BJ (cell line): ENCODE measurements around the gene SRF. TPM values are rescaled to one million over a fixed set of nuclear protein-coding genes. Genes with fewer than 3 reads are reported as not detected.

Experiments used
- CTCF ChIA-PET: fragments of 350-600 bp; formaldehyde crosslinking; extraction: SDS; loops from one replicate; lab custom pipeline; 2021; ENCODE audit warnings: antibody characterized with exemption, inconsistent platforms; lab: Yijun Ruan, JAX
- POLR2A ChIA-PET: fragments of 300-600 bp; sonication (Branson Sonifier 250); formaldehyde crosslinking; extraction: SDS; loops from one replicate; lab custom pipeline; 2021; ENCODE audit warnings: antibody characterized with exemption; lab: Charles Lee
- DNase-seq: peaks from one replicate; pipeline ENCODE4 v3.0.0-alpha.2; 2011; ENCODE audit warnings: low read depth
- H3K27me3 ChIP-seq: 2 replicates; pipeline ENCODE4 v1.6.0; 2011; ENCODE audit warnings: low read length; ENCODE audit not compliant: control insufficient read depth, insufficient read depth
- H3K36me3 ChIP-seq: 2 replicates; pipeline ENCODE4 v1.5.1; 2011; ENCODE audit warnings: low read length; ENCODE audit not compliant: control insufficient read depth, insufficient read depth
- H3K4me3 ChIP-seq: 2 replicates; pipeline ENCODE4 v1.5.1; 2011; ENCODE audit warnings: low read depth, mild to moderate bottlenecking, control low read depth, low read length
- polyA plus RNA-seq: library from polyadenylated mRNA; depleted of rRNA; stranded (reverse); fragments of >200 nt; gene quantifications from 2 replicates; pipeline ENCODE4 v1.2.3, GENCODE V29; 2011
- TF ChIP-seq, protein P1 (sequence below): IDR thresholded peaks from 2 replicates; pipeline ENCODE4 v1.5.1; 2011; ENCODE audit warnings: low read depth, mild to moderate bottlenecking, control low read depth, inconsistent platforms, low read length, moderate library complexity; ENCODE audit not compliant: insufficient read depth

SRF gene
- polyA plus RNA-seq, 1 experiment: 50.5 TPM

DNA sequence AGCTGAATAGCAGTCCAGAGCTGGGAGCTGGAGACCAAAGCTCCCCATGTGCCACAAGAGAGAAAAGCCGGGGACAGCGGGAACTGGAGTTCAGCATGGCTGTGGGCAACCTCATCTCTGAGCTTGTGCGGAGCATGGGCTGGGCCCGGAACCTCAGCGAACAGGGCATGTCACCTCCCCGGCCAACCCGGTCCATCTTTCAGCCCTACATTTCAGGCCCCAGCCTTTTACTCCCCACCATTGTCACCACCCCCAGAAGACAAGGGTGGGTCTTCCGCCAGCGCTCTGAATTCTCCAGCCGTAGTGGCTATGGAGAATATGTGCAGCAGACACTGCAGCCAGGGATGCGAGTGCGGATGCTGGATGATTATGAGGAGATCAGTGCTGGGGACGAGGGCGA, 14.9 kb downstream of the SRF start:
- H3K4me3 ChIP-seq: no peak overlapping the region
- H3K36me3 ChIP-seq: peaks cover 15% of the 10 kb centered on the region
- TF ChIP-seq, protein P1, sequence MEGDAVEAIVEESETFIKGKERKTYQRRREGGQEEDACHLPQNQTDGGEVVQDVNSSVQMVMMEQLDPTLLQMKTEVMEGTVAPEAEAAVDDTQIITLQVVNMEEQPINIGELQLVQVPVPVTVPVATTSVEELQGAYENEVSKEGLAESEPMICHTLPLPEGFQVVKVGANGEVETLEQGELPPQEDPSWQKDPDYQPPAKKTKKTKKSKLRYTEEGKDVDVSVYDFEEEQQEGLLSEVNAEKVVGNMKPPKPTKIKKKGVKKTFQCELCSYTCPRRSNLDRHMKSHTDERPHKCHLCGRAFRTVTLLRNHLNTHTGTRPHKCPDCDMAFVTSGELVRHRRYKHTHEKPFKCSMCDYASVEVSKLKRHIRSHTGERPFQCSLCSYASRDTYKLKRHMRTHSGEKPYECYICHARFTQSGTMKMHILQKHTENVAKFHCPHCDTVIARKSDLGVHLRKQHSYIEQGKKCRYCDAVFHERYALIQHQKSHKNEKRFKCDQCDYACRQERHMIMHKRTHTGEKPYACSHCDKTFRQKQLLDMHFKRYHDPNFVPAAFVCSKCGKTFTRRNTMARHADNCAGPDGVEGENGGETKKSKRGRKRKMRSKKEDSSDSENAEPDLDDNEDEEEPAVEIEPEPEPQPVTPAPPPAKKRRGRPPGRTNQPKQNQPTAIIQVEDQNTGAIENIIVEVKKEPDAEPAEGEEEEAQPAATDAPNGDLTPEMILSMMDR: no peak
- DNase-seq: no peak
- POLR2A ChIA-PET: no interaction called here
- H3K27me3 ChIP-seq: no peaks in the 10 kb centered on the region
- CTCF ChIA-PET: no interaction called here

DNA sequence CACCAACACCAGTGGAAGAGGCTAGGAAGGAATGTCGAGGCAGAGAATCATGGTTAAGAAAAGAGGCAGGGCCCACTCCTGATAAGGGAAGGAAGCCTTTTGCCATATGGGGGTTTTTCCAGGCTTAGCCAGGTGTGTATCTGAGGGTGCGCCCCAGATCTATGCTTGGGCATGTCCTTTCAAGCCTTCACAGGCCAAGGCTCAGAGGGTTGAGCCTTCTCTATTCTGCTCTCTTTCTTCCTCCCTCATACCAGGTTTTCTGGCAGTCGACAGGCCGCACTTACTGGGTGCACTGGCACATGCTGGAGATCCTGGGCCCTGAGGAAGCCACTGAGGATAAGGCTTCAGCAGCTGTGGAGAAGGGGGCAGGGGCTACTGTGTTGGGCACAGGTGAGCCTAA, 15.6 kb downstream of the SRF start:
- no peak overlapping the region for H3K4me3 ChIP-seq
- peaks cover 15% of the 10 kb centered on the region for H3K36me3 ChIP-seq
- DNase-seq: no peak
- ChIA-PET CTCF (no interaction called here), POLR2A (no interaction called here)
- TF ChIP-seq, protein P1: no peak
- H3K27me3 ChIP-seq: no peaks in the 10 kb centered on the region

DNA sequence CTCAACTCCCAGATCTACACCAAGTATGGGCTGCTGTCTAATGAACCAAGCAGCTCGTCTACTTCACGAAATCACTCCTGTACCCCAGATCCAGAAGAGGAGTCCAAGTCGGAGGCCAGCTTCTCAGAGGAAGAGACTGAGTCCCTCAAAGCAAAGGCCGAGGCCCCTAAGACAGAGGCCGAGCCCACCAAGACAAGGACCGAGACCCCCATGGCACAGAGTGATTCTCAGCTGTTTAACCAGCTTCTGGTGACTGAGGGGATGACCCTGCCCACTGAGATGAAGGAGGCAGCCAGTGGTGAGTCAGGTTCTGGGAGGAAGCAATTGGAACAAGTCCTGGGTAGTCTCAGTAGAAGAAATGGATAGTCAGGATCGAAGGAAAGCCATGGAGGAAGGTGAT, 16.8 kb downstream of the SRF start:
- Histone ChIP-seq H3K4me3 (no peak overlapping the region), H3K36me3 (peaks cover 18% of the 10 kb centered on the region), H3K27me3 (no peaks in the 10 kb centered on the region)
- POLR2A ChIA-PET: no interaction called here
- TF ChIP-seq, protein P1: no peak
- CTCF ChIA-PET: interaction anchor here (1.4 kb wide), 1 partner anchor 10 kb away, joined by 5 read pairs; no protein-coding TSS in a partner anchor
- no peak for DNase-seq

DNA sequence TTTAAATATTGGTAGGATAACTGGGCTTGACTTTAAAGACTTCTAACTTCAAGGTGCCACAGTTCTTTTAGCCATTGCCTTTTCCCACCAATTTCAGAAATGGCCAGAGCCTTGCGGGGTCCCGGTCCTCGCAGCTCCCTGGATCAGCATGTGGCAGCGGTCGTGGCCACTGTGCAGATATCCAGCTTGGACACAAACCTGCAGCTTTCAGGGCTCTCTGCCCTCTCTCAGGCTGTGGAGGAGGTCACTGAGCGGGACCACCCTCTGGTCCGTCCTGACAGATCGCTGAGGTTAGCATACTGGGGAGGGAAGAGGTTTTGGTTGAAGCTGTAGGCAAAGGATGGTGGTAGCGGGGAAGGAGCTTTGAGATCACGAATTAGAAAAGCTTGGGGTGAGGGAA, 17.4 kb downstream of the SRF start:
- H3K4me3 ChIP-seq: no peak overlapping the region
- TF ChIP-seq, protein P1: no peak
- peaks cover 18% of the 10 kb centered on the region for H3K36me3 ChIP-seq
- no peaks in the 10 kb centered on the region for H3K27me3 ChIP-seq
- CTCF ChIA-PET: interaction anchor here (1.4 kb wide), 1 partner anchor 10 kb away, joined by 5 read pairs; no protein-coding TSS in a partner anchor
- POLR2A ChIA-PET: no interaction called here
- DNase-seq: no peak

DNA sequence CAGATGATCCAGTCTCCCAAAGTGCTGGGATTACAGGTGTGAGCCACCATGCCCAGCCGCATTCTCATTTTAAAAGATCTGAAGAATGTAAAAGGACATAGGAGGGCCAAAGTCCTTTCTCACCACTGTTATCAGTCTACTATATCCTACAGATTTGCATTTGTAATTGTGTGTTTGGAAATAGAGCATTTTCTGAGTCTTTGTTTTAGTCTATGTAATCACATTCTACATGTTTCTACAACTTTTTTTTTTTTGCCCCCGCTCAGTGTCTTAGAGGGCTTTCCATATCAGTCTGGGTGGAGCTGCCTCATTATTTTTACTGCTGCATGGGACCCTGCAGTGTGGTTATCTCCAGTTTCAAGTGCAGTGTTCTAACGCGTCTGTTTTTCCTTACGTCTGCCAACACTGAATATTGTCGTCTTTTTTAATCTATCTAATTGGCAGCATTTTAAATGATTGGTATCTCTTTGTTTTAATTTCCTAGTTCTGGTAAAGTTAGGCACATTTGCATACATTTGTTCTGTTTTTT, 18.8 kb downstream of the SRF start:
- ChIA-PET CTCF (no interaction called here), POLR2A (no interaction called here)
- Histone ChIP-seq H3K4me3 (no peak overlapping the region), H3K36me3 (peaks cover 18% of the 10 kb centered on the region), H3K27me3 (no peaks in the 10 kb centered on the region)
- no peak for DNase-seq
- TF ChIP-seq, protein P1: no peak
